Adrenal gland (tissue), 5 donors: ENCODE results near the gene DPYD.

Source experiments
- CTCF ChIP-seq, 6 experiments: fragments of 450-650 bp in 4 of 6; fragments of 200-600 bp in 2 of 6; sonication (generic) in 1 of 6; IDR thresholded peaks; 1 replicate in 5 of 6; 2 replicates in 1 of 6; pipeline versions ENCODE4 v1.5.1 to v1.8.0; 2016 to 2021; ENCODE audit warnings: antibody characterized with exemption in 6 of 6, mild to moderate bottlenecking in 2 of 6, moderate library complexity in 1 of 6
- POLR2A ChIP-seq, 2 donors: fragments of 450-650 bp; IDR thresholded peaks; one replicate each; pipeline ENCODE4 v1.6.1; 2017; ENCODE audit warnings: antibody characterized with exemption in 2 of 2, mild to moderate bottlenecking in 2 of 2, moderate library complexity in 1 of 2
- donor health status: DM: no; HTN: no; CAD: no.

GRCh38 chr1:97834899-97835298 lies 85.9 kb downstream of the DPYD start:
- TF ChIP-seq CTCF (IDR thresholded peaks at IDR 0.05): no peak
- TF ChIP-seq POLR2A (IDR thresholded peaks at IDR 0.05): no peak
